GM10847 (cell line): ENCODE results near the gene FGF1.

ENCODE experiments used
- POLR2A ChIP-seq: IDR thresholded peaks from 2 replicates; pipeline ENCODE4 v1.6.1; 2011; ENCODE audit not compliant: insufficient read length; ENCODE audit errors: extremely low read depth

FGF1 gene

GRCh38 chr5:142664067-142664466 lies 21.8 kb downstream of the FGF1 start:
- TF ChIP-seq POLR2A = no peak

- no peak for TF ChIP-seq POLR2A
Measured at GRCh38 chr5:142663246-142663645, 22.6 kb downstream of the FGF1 start.

GRCh38 chr5:142661957-142662356 lies 23.9 kb downstream of the FGF1 start:
- no peak for TF ChIP-seq POLR2A

GRCh38 chr5:142661143-142661542 lies 24.7 kb downstream of the FGF1 start:
- TF ChIP-seq POLR2A = no peak

- TF ChIP-seq POLR2A = no peak
Measured at GRCh38 chr5:142660731-142661130, 25.2 kb downstream of the FGF1 start.

GRCh38 chr5:142660196-142660595 lies 25.7 kb downstream of the FGF1 start:
- no peak for TF ChIP-seq POLR2A

- TF ChIP-seq POLR2A = no peak
Measured at GRCh38 chr5:142659405-142659804, 26.5 kb downstream of the FGF1 start.

- TF ChIP-seq POLR2A = no peak
Measured at GRCh38 chr5:142658278-142658677, 27.6 kb downstream of the FGF1 start.

- no peak for TF ChIP-seq POLR2A
Measured at GRCh38 chr5:142657446-142657845, 28.4 kb downstream of the FGF1 start.

GRCh38 chr5:142655339-142656267 lies 30.3 kb downstream of the FGF1 start:
- no peak for TF ChIP-seq POLR2A

GRCh38 chr5:142654578-142655058 lies 31.3 kb downstream of the FGF1 start:
- TF ChIP-seq POLR2A = no peak

- no peak for TF ChIP-seq POLR2A
Measured at GRCh38 chr5:142653321-142653720, 32.6 kb downstream of the FGF1 start.

GRCh38 chr5:142652563-142652962 lies 33.3 kb downstream of the FGF1 start:
- TF ChIP-seq POLR2A = no peak

GRCh38 chr5:142650881-142651280 lies 35.0 kb downstream of the FGF1 start:
- no peak for TF ChIP-seq POLR2A

GRCh38 chr5:142650060-142650459 lies 35.8 kb downstream of the FGF1 start:
- no peak for TF ChIP-seq POLR2A

GRCh38 chr5:142645456-142645855 lies 40.4 kb downstream of the FGF1 start:
- no peak for TF ChIP-seq POLR2A
